ENCODE measurements around the gene PCK2. TPM values are rescaled to one million over a fixed set of nuclear protein-coding genes. Genes with fewer than 3 reads are reported as not detected.

Gene PCK2
- total and polyA plus RNA-seq, 2 of the 13 experiments (the other 11 are each of a cell fraction or from before 2014, with no cell fraction given): 129 to 272 TPM

- peak; percentile 49; the same call in 1 of the 2 replicates for TF ChIP-seq ZBTB33 (CRISPR knock-in tag; IDR thresholded peaks at IDR 0.05)
- TF ChIP-seq ZSCAN12 (CRISPR knock-in tag; IDR thresholded peaks at IDR 0.05): peak; percentile 8
- TF ChIP-seq ZNF660 (CRISPR knock-in tag; IDR thresholded peaks at IDR 0.05; ENCODE audit: borderline replicate concordance, low read depth): 0 out of 2 replicates have a peak, but pooled peaks have one; percentile 59
- peak; percentile 45; the same call in 1 of the 2 replicates for TF ChIP-seq ZNF292 (CRISPR knock-in tag; IDR thresholded peaks at IDR 0.05; ENCODE audit: borderline replicate concordance, low read depth)
- no peak for TF ChIP-seq HHEX (CRISPR knock-in tag; IDR thresholded peaks at IDR 0.05)
- TF ChIP-seq ZNF761 (CRISPR knock-in tag; conservative IDR thresholded peaks at IDR 0.05): peak; percentile 71
- TF ChIP-seq ZHX2 (IDR thresholded peaks at IDR 0.05; ENCODE audit: low read depth): peak; percentile 69
- no peak; the same call in 1 of the 2 replicates for TF ChIP-seq ZHX2 (CRISPR knock-in tag; IDR thresholded peaks at IDR 0.05; ENCODE audit: borderline replicate concordance)
- peak; percentile 96; the same call in 1 of the 2 replicates for TF ChIP-seq ZNF572 (CRISPR knock-in tag; IDR thresholded peaks at IDR 0.05)
- TF ChIP-seq SOX5 (CRISPR knock-in tag; IDR thresholded peaks at IDR 0.05; ENCODE audit: borderline replicate concordance): peak; percentile 25; the same call in 1 of the 2 replicates
- peak; percentile 61; the same call in 1 of the 2 replicates for TF ChIP-seq SMAD1 (CRISPR knock-in tag; IDR thresholded peaks at IDR 0.05; ENCODE audit: borderline replicate concordance, low read depth)
- no peak for TF ChIP-seq ZNF326 (CRISPR knock-in tag; IDR thresholded peaks at IDR 0.05; ENCODE audit: borderline replicate concordance)
- TF ChIP-seq POLR2A (IDR thresholded peaks at IDR 0.05; ENCODE audit: insufficient read depth in 1 of 2, low read depth in 2 of 2, low read length in 2 of 2): no peak
- peak; percentile 63 for TF ChIP-seq CBFB (CRISPR knock-in tag; IDR thresholded peaks at IDR 0.05)
- peak; percentile 90 for TF ChIP-seq ARNT2 (CRISPR knock-in tag; IDR thresholded peaks at IDR 0.05; ENCODE audit: low read depth)
- no peak for TF ChIP-seq RFX5 (IDR thresholded peaks at IDR 0.05; ENCODE audit: low read depth, low read length)
- no peak for TF ChIP-seq ZNF24 (IDR thresholded peaks at IDR 0.05)
- no peak for TF ChIP-seq ZNF383 (CRISPR knock-in tag; IDR thresholded peaks at IDR 0.05; ENCODE audit: borderline replicate concordance)
- TF ChIP-seq ZNF775 (CRISPR knock-in tag; IDR thresholded peaks at IDR 0.05; ENCODE audit: borderline replicate concordance): no peak
- TF ChIP-seq SRY (CRISPR knock-in tag; IDR thresholded peaks at IDR 0.05): peak; percentile 50
- peak; percentile 83 for TF ChIP-seq BRCA1 (CRISPR knock-in tag; IDR thresholded peaks at IDR 0.05)
- 0 out of 2 replicates have a peak, but pooled peaks have one; percentile 37 for TF ChIP-seq DDIT3 (CRISPR knock-in tag; IDR thresholded peaks at IDR 0.05)
- no peak for TF ChIP-seq SKI (IDR thresholded peaks at IDR 0.05; ENCODE audit: partially characterized antibody)
Measured at GRCh38 chr14:24051789-24052655, 42.1 kb upstream of the PCK2 start, which contains the start of gene CARMIL3 (continued).
